HUES64 (cell line): ENCODE results near the gene IL17REL.
A peak's percentile ranks its signal among the peaks of the same experiment; 100 is the strongest.

Experiments
- H3K27ac ChIP-seq: 2 replicates; pipeline ENCODE4 v1.7.0; 2013; ENCODE audit warnings: low read depth, low read length, inconsistent platforms
- H3K27me3 ChIP-seq: 2 replicates; pipeline ENCODE4 v1.6.1; 2013; ENCODE audit warnings: mild to moderate bottlenecking, low read length; ENCODE audit not compliant: insufficient read depth
- H3K36me3 ChIP-seq: 2 replicates; pipeline ENCODE4 v1.6.1; 2013; ENCODE audit warnings: mild to moderate bottlenecking, low read length; ENCODE audit not compliant: insufficient read depth
- H3K4me1 ChIP-seq: 2 replicates; pipeline ENCODE4 v1.6.1; 2013; ENCODE audit warnings: mild to moderate bottlenecking, low read length, moderate library complexity; ENCODE audit not compliant: insufficient read depth
- H3K4me3 ChIP-seq: 2 replicates; pipeline ENCODE4 v1.5.1; 2013; ENCODE audit warnings: mild to moderate bottlenecking, low read length, moderate library complexity
- H3K9ac ChIP-seq: 2 replicates; pipeline ENCODE4 v1.6.1; 2013; ENCODE audit warnings: mild to moderate bottlenecking, low read depth, low read length
- H3K9me3 ChIP-seq: 2 replicates; pipeline ENCODE4 v1.6.1; 2013; ENCODE audit warnings: low read depth, low read length; ENCODE audit not compliant: insufficient read depth
- WGBS: fragments of 150-250, 120-280 bp; methylation state at CpG from one replicate; pipeline ENCODE4 v1.1.7; 2013; ENCODE audit warnings: missing lambda C conversion rate; 5-methylcytosine and 5-hydroxymethylcytosine counted together

Gene IL17REL

GRCh38 chr22:49966041-49966773 lies 46.4 kb downstream of the IL17REL start:
- WGBS: 91% methylated on average over 11 of the region's 11 CpGs
- Histone ChIP-seq H3K36me3 (peaks cover 21% of the 10 kb centered on the region), H3K9me3 (no peaks in the 10 kb centered on the region), H3K9ac (no peak overlapping the region), H3K4me1 (peaks cover 9% of the 10 kb centered on the region; the same call in 1 of the 2 replicates), H3K27ac (no peak overlapping the region), H3K27me3 (peaks cover 14% of the 10 kb centered on the region), H3K4me3 (no peak overlapping the region)

DNA sequence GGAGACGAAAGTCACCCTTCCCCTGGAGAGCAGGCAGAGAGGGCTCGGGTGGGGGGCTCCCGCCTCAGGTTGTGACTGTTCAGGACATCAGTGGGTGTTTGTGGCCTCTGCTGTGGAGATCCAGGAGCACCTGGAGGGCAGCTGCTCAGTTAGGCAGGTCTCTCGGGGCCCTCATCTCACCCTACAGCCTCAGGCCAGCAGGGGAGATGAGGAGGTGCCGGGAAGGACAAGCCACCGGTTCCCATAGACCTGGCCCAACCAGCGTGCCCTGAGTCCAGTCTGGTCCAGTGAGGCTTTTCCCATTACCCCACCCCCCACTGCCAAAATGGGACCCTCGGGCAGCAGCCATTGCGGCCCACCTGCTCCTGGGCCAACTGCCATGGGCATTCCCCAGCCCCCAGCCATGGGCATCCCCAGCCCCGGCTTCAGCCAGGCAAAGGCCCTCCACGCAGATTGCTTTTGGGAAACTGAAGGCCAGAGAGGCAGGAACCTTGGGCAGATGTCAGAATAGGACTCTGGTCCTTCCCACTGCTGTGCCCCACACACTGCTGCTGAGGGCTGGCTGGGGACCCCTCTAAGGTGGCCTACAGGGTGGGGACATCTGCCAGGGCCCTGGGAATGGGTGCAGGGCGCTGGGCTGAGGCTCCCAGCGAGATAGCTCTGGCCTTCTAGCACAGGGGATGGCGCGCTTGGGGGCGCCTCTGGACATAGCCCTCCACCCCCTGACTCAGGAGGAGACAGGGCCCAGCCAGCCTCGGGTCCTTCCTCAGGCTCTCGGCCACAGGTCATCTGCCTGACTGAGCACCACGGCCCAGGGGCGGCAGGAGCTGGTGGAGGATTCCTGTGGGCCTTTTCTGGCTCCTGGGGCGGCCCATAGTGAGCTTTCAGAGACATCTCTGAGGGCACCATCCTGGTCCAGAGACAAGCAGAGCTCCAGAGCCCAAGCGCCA lies 47.2 kb downstream of the IL17REL start:
- Histone ChIP-seq H3K27ac (no peak overlapping the region), H3K9ac (no peak overlapping the region)
- 89% methylated on average over 22 of the region's 22 CpGs for WGBS

GRCh38 chr22:49964136-49965090 lies 48.2 kb downstream of the IL17REL start:
- H3K9me3 ChIP-seq: no peaks in the 10 kb centered on the region
- peaks cover 21% of the 10 kb centered on the region for H3K36me3 ChIP-seq
- H3K4me1 ChIP-seq: peaks cover 6% of the 10 kb centered on the region; the same call in 1 of the 2 replicates
- 92% methylated on average over 19 of the region's 19 CpGs for WGBS
- H3K9ac ChIP-seq: no peak overlapping the region
- H3K27me3 ChIP-seq: peaks cover 7% of the 10 kb centered on the region; the same call in 1 of the 2 replicates
- no peak overlapping the region for H3K4me3 ChIP-seq
- H3K27ac ChIP-seq: no peak overlapping the region

More for the DNA sequence above, 47.2 kb downstream of the IL17REL start:
- Histone ChIP-seq H3K27me3 (peaks cover 6% of the 10 kb centered on the region; the same call in 1 of the 2 replicates), H3K9me3 (no peaks in the 10 kb centered on the region), H3K4me3 (no peak overlapping the region), H3K36me3 (peaks cover 21% of the 10 kb centered on the region), H3K4me1 (peaks cover 6% of the 10 kb centered on the region; the same call in 1 of the 2 replicates)

DNA sequence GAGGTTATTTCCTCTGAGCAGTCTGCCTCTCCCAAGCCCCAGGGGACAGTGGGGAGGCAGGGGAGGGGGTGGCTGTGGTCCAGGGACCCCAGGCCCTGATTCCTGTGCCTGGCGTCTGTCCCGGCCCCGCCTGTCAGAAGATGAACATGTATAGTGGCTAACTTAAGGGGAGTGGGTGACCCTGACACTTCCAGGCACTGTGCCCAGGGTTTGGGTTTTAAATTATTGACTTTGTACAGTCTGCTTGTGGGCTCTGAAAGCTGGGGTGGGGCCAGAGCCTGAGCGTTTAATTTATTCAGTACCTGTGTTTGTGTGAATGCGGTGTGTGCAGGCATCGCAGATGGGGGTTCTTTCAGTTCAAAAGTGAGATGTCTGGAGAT lies 48.9 kb downstream of the IL17REL start:
- Histone ChIP-seq H3K36me3 (peaks cover 21% of the 10 kb centered on the region), H3K27me3 (peaks cover 7% of the 10 kb centered on the region; the same call in 1 of the 2 replicates), H3K9ac (no peak overlapping the region), H3K4me3 (no peak overlapping the region), H3K4me1 (peaks cover 6% of the 10 kb centered on the region; the same call in 1 of the 2 replicates), H3K27ac (no peak overlapping the region), H3K9me3 (no peaks in the 10 kb centered on the region)
- 75% methylated on average over 5 of the region's 6 CpGs for WGBS

- peaks cover 21% of the 10 kb centered on the region for H3K36me3 ChIP-seq
- peaks cover 6% of the 10 kb centered on the region; the same call in 1 of the 2 replicates for H3K4me1 ChIP-seq
- WGBS: 85% methylated on average over 63 of the region's 63 CpGs
- H3K27me3 ChIP-seq: peaks cover 7% of the 10 kb centered on the region; the same call in 1 of the 2 replicates
- H3K9ac ChIP-seq: peak overlapping the region; percentile 76
- peak overlapping the region; percentile 91 for H3K27ac ChIP-seq
- H3K4me3 ChIP-seq: peak overlapping the region; percentile 41
- no peaks in the 10 kb centered on the region for H3K9me3 ChIP-seq
These were observed 49.6 kb downstream of the IL17REL start for GRCh38 chr22:49962751-49963646.

- H3K9ac ChIP-seq: peak overlapping the region; percentile 88
- peak overlapping the region; percentile 91 for H3K27ac ChIP-seq
- H3K36me3 ChIP-seq: peaks cover 21% of the 10 kb centered on the region
- H3K4me1 ChIP-seq: peaks cover 6% of the 10 kb centered on the region; the same call in 1 of the 2 replicates
- H3K4me3 ChIP-seq: peak overlapping the region; percentile 88
- no peaks in the 10 kb centered on the region for H3K9me3 ChIP-seq
- 10% methylated on average over 54 of the region's 70 CpGs for WGBS
- H3K27me3 ChIP-seq: peaks cover 7% of the 10 kb centered on the region; the same call in 1 of the 2 replicates
These were observed 50.4 kb downstream of the IL17REL start for GRCh38 chr22:49962012-49962750.

DNA sequence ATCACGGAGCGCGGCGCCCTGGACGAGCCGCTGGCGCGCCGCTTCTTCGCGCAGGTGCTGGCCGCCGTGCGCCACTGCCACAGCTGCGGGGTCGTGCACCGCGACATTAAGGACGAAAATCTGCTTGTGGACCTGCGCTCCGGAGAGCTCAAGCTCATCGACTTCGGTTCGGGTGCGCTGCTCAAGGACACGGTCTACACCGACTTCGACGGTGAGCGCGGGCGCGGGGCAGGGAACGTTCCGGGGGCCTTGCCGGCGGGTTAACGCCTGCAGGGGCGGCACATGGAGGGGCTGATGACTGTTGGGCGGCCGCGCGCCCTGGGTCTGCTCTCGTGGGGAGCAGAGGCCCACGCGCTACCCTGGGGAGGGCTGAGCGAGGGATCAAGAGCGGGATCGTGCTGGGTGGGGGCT lies 51.0 kb downstream of the IL17REL start:
- H3K9me3 ChIP-seq: no peaks in the 10 kb centered on the region
- peak overlapping the region; percentile 88 for H3K9ac ChIP-seq
- H3K4me1 ChIP-seq: peaks cover 6% of the 10 kb centered on the region; the same call in 1 of the 2 replicates
- H3K27me3 ChIP-seq: peaks cover 7% of the 10 kb centered on the region; the same call in 1 of the 2 replicates
- H3K27ac ChIP-seq: peak overlapping the region; percentile 64; the same call in 1 of the 2 replicates
- 3% methylated on average over 49 of the region's 49 CpGs for WGBS
- peak overlapping the region; percentile 88 for H3K4me3 ChIP-seq
- H3K36me3 ChIP-seq: peaks cover 21% of the 10 kb centered on the region

DNA sequence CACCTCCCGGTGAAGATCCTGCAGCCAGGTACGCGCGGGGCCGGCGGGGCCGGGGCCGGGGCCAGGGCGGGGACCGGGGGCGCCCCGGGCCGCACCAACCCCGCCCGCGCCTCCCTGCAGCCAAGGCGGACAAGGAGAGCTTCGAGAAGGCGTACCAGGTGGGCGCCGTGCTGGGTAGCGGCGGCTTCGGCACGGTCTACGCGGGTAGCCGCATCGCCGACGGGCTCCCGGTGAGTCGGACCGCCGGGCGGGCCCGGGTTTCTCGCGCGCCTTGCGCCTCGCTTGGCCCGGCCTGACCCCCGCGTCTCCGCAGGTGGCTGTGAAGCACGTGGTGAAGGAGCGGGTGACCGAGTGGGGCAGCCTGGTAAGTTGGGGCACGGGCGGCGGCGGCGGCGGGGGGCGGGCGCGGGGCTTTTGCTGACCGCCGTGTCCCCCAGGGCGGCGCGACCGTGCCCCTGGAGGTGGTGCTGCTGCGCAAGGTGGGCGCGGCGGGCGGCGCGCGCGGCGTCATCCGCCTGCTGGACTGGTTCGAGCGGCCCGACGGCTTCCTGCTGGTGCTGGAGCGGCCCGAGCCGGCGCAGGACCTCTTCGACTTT lies 51.5 kb downstream of the IL17REL start:
- peaks cover 6% of the 10 kb centered on the region; the same call in 1 of the 2 replicates for H3K4me1 ChIP-seq
- H3K9ac ChIP-seq: peak overlapping the region; percentile 88
- peak overlapping the region; percentile 88 for H3K4me3 ChIP-seq
- peaks cover 21% of the 10 kb centered on the region for H3K36me3 ChIP-seq
- H3K27ac ChIP-seq: peak overlapping the region; percentile 62; the same call in 1 of the 2 replicates
- 2% methylated on average over 84 of the region's 84 CpGs for WGBS
- peaks cover 7% of the 10 kb centered on the region; the same call in 1 of the 2 replicates for H3K27me3 ChIP-seq
- H3K9me3 ChIP-seq: no peaks in the 10 kb centered on the region
